Adipocyte (in vitro differentiated cells): ENCODE results near the gene C6orf58.
"Not testable (repeated sequence)": the region's sequence is repeated elsewhere in the genome, so short reads cannot be mapped to it uniquely, and the experiment has no call there.

Experiments used
- DNase-seq: peaks from one replicate; pipeline ENCODE4 v3.0.0-alpha.2; 2015; ENCODE audit warnings: low read depth
- H3K27me3 ChIP-seq: replicated peaks from 2 replicates; pipeline ENCODE4 v1.7.0; 2013; ENCODE audit warnings: mild to moderate bottlenecking, low read length, moderate library complexity; ENCODE audit not compliant: control insufficient read depth, insufficient read depth
- H3K36me3 ChIP-seq: 2 replicates; pipeline ENCODE4 v1.7.0; 2013; ENCODE audit warnings: low read length, mild to moderate bottlenecking, moderate library complexity; ENCODE audit not compliant: control insufficient read depth, insufficient read depth, severe bottlenecking
- H3K4me1 ChIP-seq: 2 replicates; pipeline ENCODE4 v1.7.0; 2013; ENCODE audit warnings: mild to moderate bottlenecking, low read length, moderate library complexity; ENCODE audit not compliant: control insufficient read depth, insufficient read depth
- H3K4me3 ChIP-seq: 2 replicates; pipeline ENCODE4 v1.7.0; 2013; ENCODE audit warnings: mild to moderate bottlenecking, low read length, moderate library complexity
- H3K9ac ChIP-seq: 2 replicates; pipeline ENCODE4 v1.7.0; 2013; ENCODE audit warnings: mild to moderate bottlenecking, low read length, moderate library complexity
- H3K9me3 ChIP-seq: 2 replicates; pipeline ENCODE4 v1.7.0; 2013; ENCODE audit warnings: mild to moderate bottlenecking, low read length, moderate library complexity; ENCODE audit not compliant: control insufficient read depth

Gene C6orf58

GRCh38 chr6:127592964-127593363, 16.0 kb downstream of the C6orf58 start:
- DNase-seq = no peak
- Histone ChIP-seq H3K9ac (no peak overlapping the region), H3K36me3 (no peaks in the 10 kb centered on the region), H3K4me3 (no peak overlapping the region), H3K27me3 (no peaks in the 10 kb centered on the region), H3K9me3 (no peaks in the 10 kb centered on the region), H3K4me1 (no peaks in the 10 kb centered on the region)

- DNase-seq, H3K4me3 ChIP-seq, H3K36me3 ChIP-seq, H3K9ac ChIP-seq, H3K27me3 ChIP-seq, H3K9me3 ChIP-seq, H3K4me1 ChIP-seq: not testable (repeated sequence)
Observed at GRCh38 chr6:127593456-127593855, 16.5 kb downstream of the C6orf58 start.

- no peaks in the 10 kb centered on the region for H3K36me3 ChIP-seq
- peaks cover 15% of the 10 kb centered on the region for H3K9me3 ChIP-seq
- no peaks in the 10 kb centered on the region for H3K4me1 ChIP-seq
- peak; percentile 84 for DNase-seq
- H3K4me3 ChIP-seq = no peak overlapping the region
- no peaks in the 10 kb centered on the region for H3K27me3 ChIP-seq
- no peak overlapping the region for H3K9ac ChIP-seq
Observed at GRCh38 chr6:127606131-127606562, 29.2 kb downstream of the C6orf58 start.

DNA sequence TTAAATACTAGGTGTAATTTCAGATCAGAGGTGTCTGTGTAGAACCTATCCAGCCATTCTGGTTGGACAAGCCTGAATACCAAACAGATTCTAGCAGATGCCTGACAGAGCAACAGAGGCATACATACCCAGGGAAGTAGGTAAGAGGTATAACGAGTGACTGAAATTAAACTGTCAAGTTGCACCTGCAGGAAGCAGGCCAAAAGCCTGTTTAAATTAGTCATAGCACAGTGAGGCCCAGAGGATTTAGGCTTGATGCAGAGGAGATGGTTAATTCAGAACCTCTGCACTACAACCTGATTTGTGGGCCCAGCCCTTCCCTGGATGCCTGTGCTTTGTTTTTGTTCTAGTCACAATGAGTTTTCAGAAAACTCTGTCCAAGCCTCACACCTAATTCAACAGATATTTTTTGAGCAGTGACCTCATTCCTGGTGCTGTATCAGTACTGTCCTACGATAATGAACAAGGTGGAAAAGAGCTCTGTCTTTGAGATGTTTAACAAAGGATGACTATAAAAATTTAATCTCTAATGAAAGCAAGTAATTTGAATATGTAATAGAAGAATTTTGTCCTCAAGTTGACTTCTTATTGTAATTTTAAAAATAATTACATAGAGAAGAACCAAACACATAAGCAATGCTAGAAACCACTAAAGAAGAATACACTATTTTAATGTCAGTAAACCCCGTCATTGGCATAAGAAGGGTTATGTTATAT, 31.7 kb downstream of the C6orf58 start:
- no peaks in the 10 kb centered on the region for H3K27me3 ChIP-seq
- DNase-seq = no peak
- no peaks in the 10 kb centered on the region for H3K4me1 ChIP-seq
- no peak overlapping the region for H3K9ac ChIP-seq
- no peaks in the 10 kb centered on the region for H3K36me3 ChIP-seq
- no peak overlapping the region for H3K4me3 ChIP-seq
- no peaks in the 10 kb centered on the region for H3K9me3 ChIP-seq

DNA sequence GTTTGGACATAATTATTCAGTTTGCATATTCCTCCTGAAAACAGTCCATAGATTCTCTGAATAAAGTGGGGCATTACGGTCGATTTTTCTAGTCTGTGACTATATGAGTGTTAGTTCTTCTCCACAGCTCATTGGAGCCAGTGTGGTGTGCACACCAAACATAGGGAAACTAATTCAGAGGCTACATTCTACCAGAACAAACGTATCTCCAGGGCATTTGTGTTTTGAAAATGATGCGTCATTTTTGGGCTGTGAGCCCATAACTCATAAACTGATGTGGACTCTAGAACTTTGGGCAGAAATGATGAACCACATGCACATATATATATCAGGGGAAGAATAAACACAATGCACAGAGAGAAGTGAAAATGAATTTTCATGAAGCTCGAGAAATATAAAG, 41.8 kb downstream of the C6orf58 start:
- Histone ChIP-seq H3K4me1 (no peaks in the 10 kb centered on the region), H3K27me3 (no peaks in the 10 kb centered on the region), H3K36me3 (no peaks in the 10 kb centered on the region), H3K9me3 (no peaks in the 10 kb centered on the region), H3K4me3 (no peak overlapping the region), H3K9ac (no peak overlapping the region)
- peak; percentile 8 for DNase-seq

GRCh38 chr6:127630800-127631199, 53.8 kb downstream of the C6orf58 start:
- Histone ChIP-seq H3K27me3 (no peaks in the 10 kb centered on the region), H3K9me3 (no peaks in the 10 kb centered on the region), H3K9ac (no peak overlapping the region), H3K36me3 (no peaks in the 10 kb centered on the region), H3K4me1 (peaks cover 8% of the 10 kb centered on the region), H3K4me3 (no peak overlapping the region)
- DNase-seq = no peak

- peak; percentile 79 for DNase-seq
- H3K27me3 ChIP-seq = no peaks in the 10 kb centered on the region
- no peaks in the 10 kb centered on the region for H3K36me3 ChIP-seq
- no peak overlapping the region for H3K4me3 ChIP-seq
- H3K9ac ChIP-seq = no peak overlapping the region
- H3K4me1 ChIP-seq = peaks cover 20% of the 10 kb centered on the region
- H3K9me3 ChIP-seq = no peaks in the 10 kb centered on the region
Observed at GRCh38 chr6:127634178-127634577, 57.2 kb downstream of the C6orf58 start.

DNA sequence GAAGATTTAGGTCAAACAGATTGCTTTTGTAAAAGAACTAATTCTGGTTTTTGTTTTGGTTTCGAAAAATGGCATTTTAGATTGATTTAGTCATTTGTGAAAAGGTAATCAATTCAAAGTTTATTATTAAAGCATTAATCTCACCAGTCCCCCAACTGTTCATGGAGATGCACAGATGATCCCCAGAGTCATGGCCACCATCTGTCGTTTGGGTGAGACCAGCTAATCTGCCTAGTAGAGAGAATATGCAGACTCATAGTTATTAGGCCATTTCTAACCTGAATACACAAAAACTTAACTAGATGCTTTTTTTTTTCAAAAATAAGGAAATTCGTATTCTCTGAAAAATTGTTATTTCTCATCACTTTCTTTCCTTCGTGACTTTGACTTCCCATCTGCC, 58.1 kb downstream of the C6orf58 start:
- Histone ChIP-seq H3K4me3 (no peak overlapping the region), H3K4me1 (peaks cover 20% of the 10 kb centered on the region), H3K9ac (no peak overlapping the region), H3K27me3 (no peaks in the 10 kb centered on the region), H3K36me3 (no peaks in the 10 kb centered on the region), H3K9me3 (no peaks in the 10 kb centered on the region)
- no peak for DNase-seq

GRCh38 chr6:127637830-127638409, 60.9 kb downstream of the C6orf58 start:
- Histone ChIP-seq H3K9me3 (no peaks in the 10 kb centered on the region), H3K36me3 (no peaks in the 10 kb centered on the region)

More at GRCh38 chr6:127637830-127638409, 60.9 kb downstream of the C6orf58 start:
- Histone ChIP-seq H3K4me3 (no peak overlapping the region), H3K9ac (no peak overlapping the region), H3K27me3 (no peaks in the 10 kb centered on the region), H3K4me1 (peaks cover 20% of the 10 kb centered on the region)
- peak; percentile 86 for DNase-seq
